HG03575 (cell line): ENCODE data around the gene SNX25.
"Not testable (repeated sequence)": the region's sequence is repeated elsewhere in the genome, so short reads cannot be mapped to it uniquely, and the experiment has no call there.

Experiments used
- ATAC-seq: cut with Tn5 transposase; IDR thresholded peaks from one replicate; pipeline ENCODE4 v1.9.1; 2021; ENCODE audit not compliant: unreplicated experiment, insufficient number of reproducible peaks, low FRiP score; ENCODE audit errors: extremely low read depth

SNX25 gene

GRCh38 chr4:185254434-185254833 is 45.0 kb downstream of the SNX25 start:
- no peak for ATAC-seq

GRCh38 chr4:185255868-185256267 is 46.5 kb downstream of the SNX25 start:
- no peak for ATAC-seq

- ATAC-seq, result no peak
These were observed 47.0 kb downstream of the SNX25 start for GRCh38 chr4:185256446-185256845.

- ATAC-seq, result no peak
These were observed 47.7 kb downstream of the SNX25 start for GRCh38 chr4:185257086-185257485.

- ATAC-seq, result no peak
These were observed 48.3 kb downstream of the SNX25 start for GRCh38 chr4:185257694-185258093.

- ATAC-seq, result not testable (repeated sequence)
These were observed 49.3 kb downstream of the SNX25 start for GRCh38 chr4:185258741-185259140.

GRCh38 chr4:185259719-185260118 is 50.3 kb downstream of the SNX25 start:
- ATAC-seq, result no peak

- ATAC-seq, result no peak
These were observed 52.5 kb downstream of the SNX25 start for GRCh38 chr4:185261946-185262345.

GRCh38 chr4:185263419-185263818 is 54.0 kb downstream of the SNX25 start:
- peak; percentile 51 for ATAC-seq

GRCh38 chr4:185265942-185266341 is 56.5 kb downstream of the SNX25 start:
- ATAC-seq, result peak; percentile 67

- no peak for ATAC-seq
These were observed 59.9 kb downstream of the SNX25 start for GRCh38 chr4:185269286-185269685.

- no peak for ATAC-seq
These were observed 60.6 kb downstream of the SNX25 start for GRCh38 chr4:185270037-185270436.

- ATAC-seq, result no peak
These were observed 61.5 kb downstream of the SNX25 start for GRCh38 chr4:185270885-185271284.

- no peak for ATAC-seq
These were observed 62.8 kb downstream of the SNX25 start for GRCh38 chr4:185272245-185272644.

- no peak for ATAC-seq
These were observed 66.1 kb downstream of the SNX25 start for GRCh38 chr4:185275501-185275900.

GRCh38 chr4:185276036-185276435 is 66.6 kb downstream of the SNX25 start:
- no peak for ATAC-seq

- no peak for ATAC-seq
These were observed 69.3 kb downstream of the SNX25 start for GRCh38 chr4:185278716-185279115.

GRCh38 chr4:185280608-185281007 is 71.2 kb downstream of the SNX25 start:
- ATAC-seq, result no peak

GRCh38 chr4:185282968-185283367 is 73.6 kb downstream of the SNX25 start:
- ATAC-seq, result no peak

GRCh38 chr4:185283723-185284122 is 74.3 kb downstream of the SNX25 start:
- ATAC-seq, result no peak

GRCh38 chr4:185285632-185286393 is 76.4 kb downstream of the SNX25 start:
- ATAC-seq, result no peak
